Embryonic facial prominence (tissue), 1 donor: ENCODE results near the gene AKT1S1.
A peak's percentile ranks its signal among the peaks of the same experiment; 100 is the strongest.

ENCODE experiments used
- DNase-seq: peaks from one replicate; pipeline ENCODE4 v3.0.0-alpha.2; 2016; ENCODE audit errors: extremely low spot score

Gene AKT1S1

GRCh38 chr19:49869009-49869483 is 8.1 kb downstream of the AKT1S1 start:
- DNase-seq: no peak

- peak; percentile 90 for DNase-seq
Measured at GRCh38 chr19:49866933-49867782, 10.0 kb downstream of the AKT1S1 start, which contains the start of gene PNKP. Gene PNKP, minus strand, starts transcription at chr19:49867576. Its CDS starts 372 bp downstream, at chr19:49867204.

GRCh38 chr19:49864890-49865289 is 12.3 kb downstream of the AKT1S1 start:
- DNase-seq: no peak

- DNase-seq: no peak
Measured at GRCh38 chr19:49863935-49864320, 13.2 kb downstream of the AKT1S1 start.

DNA sequence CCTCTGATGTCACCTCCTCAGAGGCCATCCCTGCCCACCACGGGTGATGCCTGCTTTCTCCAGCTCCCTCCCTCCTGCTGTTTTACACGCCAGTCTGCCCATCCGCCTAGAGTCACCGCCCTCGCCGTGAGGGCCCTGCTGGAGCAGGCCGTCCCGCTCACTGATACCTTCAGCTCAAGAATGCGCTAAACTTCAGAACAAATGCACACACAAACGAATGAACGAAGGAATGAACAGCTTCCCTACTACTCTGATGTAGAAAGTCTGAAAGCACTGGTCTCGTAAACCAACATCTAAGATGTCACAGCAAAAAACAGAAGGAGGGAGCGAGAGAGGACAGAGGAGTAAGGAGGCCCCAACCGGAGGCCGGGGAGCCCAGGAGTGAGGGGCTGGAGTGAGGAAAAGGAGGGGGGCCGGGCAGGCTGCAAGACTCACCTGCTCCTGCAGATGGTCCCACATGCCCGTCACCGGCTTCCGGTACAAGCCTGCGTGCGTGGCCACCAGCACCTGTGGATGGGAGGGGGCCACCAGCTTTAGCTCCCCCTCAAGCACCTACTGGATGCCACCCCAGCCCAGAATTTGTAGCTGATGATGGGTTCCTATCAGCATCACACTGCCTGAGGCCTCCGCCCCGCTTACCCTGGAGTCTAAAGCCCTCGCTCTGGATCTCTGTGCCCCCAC is 13.8 kb downstream of the AKT1S1 start:
- DNase-seq: no peak

GRCh38 chr19:49862391-49863253 is 14.5 kb downstream of the AKT1S1 start:
- no peak for DNase-seq

DNA sequence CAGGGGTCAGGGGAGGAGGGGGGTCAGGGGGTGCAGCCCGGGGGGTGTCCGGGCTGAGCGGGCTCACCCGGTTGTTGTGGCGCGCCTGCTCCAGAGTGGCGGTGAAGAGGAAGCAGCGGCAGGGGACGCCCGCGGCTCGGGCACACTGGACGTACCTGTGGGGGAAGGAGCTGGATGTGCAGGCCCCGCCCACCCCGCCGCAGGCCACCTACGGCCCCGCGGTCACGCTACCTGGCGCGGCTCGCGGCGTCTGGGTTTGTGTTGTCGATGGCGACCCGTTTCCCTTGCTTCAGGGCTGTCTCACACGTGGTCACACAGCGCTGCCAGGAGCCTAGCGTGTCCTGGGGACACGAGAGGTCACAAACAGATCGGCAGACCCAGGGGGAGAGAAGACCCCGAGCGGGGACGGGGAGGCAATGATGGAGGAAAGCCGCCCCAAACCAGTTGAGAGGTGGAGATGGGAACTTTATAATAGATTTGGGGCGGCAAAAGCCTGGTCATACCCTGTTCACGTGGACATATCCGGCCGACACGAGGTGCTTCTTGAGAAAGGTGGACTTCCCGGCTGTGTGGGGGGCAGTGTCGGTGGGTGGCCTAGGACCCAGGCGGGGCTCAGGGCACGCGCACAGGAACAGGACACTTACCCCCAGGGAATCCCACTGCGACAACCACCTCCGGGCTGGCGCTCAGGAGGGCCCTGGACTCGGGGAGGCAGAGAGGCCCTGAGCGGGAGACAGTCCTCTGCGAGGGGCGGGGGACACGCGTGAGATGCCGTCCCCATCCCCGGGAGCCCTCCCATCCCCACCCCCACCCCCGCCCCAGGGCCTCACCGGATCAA is 15.4 kb downstream of the AKT1S1 start:
- no peak for DNase-seq

DNA sequence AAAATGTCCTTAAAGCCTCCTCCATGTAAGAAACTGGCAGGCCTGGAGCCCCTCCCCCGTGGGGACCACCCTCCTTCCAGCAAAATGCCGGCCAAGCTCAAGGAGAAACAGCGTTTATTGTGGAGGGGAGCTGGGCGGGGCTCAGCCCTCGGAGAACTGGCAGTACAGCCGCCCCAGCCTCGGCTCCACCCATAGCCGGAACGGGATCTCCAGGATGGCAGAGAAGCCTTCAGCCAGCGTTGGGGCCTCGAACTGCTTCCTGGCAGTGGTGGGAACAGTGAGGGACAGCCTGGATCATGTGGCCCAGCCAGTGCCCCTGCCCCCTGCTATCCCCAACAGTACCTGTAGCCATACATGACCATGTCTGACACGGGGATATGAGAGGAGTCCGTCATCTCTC is 16.0 kb downstream of the AKT1S1 start:
- DNase-seq: no peak

DNA sequence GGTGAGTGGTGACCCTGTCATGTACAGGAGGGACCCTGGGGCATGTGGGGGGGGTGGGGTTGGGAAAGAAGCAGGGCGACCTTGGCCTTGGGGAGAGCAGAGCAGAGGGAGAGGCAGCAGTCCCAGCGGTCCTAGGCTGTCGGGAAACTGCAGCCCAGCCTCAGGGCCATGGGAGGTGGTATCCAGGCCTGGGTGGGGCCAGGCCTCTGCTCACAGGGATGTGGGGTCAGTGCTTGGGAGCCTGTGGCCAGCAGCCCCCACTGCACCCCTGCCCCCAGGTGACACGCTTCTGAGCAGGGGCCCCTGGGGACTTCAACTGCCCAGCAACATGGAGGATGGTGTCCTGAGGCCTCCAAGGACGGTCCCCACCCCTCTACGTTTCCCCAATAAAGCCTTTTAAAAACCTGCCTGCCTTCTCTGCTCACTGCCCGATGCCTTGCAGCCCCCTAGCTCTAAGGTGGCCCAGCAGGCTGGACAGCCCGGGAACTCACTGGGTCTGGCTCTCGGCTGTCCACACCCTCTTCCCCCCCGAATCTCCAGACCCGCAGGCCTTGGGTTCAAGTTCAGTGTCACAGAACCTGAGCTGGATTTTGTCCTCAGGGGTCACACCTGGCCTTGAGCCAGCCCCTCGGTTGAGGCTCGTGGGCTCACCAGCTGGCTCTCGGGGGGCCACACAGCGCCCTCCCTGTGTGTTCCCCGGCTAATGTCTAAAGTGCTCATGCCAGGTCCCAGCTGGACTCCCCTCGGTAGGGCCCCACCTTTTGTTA is 16.6 kb downstream of the AKT1S1 start:
- DNase-seq: no peak

DNA sequence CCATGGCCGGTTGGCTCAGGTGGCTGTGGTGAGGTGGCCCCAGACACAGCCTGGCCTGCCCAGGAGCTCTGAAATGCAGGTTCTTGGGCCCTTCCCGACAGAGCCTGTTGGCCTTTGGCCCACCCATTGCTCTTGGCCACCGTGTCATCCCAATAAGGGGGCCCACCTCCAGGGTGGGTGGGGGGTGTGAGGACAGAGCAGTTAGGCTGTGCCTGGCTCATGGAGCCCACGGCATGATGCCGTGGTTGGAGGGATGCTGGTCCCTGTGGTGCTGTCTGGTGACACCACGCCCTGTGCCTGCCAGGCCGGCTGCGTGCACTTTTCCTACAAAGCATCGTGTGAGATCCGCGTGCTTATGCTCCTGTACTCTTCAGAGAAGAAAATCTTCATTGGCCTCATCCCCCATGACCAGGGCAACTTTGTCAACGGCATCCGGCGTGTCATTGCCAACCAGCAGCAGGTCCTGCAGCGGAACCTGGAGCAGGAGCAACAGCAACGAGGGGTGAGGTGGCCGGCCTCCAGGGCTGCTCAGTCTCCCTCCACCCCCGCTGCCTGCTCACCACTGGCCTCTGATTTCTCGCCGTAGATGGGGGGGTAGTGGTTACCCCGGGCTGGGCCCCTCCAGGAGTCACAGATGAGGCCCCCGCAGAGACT is 17.3 kb downstream of the AKT1S1 start:
- no peak for DNase-seq

- DNase-seq: no peak
Measured at GRCh38 chr19:49858088-49858985, 18.8 kb downstream of the AKT1S1 start.

GRCh38 chr19:49857838-49858087 is 19.4 kb downstream of the AKT1S1 start:
- no peak for DNase-seq

- DNase-seq: no peak
Measured at GRCh38 chr19:49857061-49857837, 19.9 kb downstream of the AKT1S1 start.

- DNase-seq: no peak
Measured at GRCh38 chr19:49856574-49857021, 20.6 kb downstream of the AKT1S1 start.

- no peak for DNase-seq
Measured at GRCh38 chr19:49855676-49856573, 21.2 kb downstream of the AKT1S1 start.

GRCh38 chr19:49855277-49855675 is 21.9 kb downstream of the AKT1S1 start:
- DNase-seq: no peak
